Mesenchymal stem cell (in vitro differentiated cells and primary cell): ENCODE measurements around the gene FSTL4.

ENCODE experiments used
- DNase-seq: peaks from one replicate; pipeline ENCODE4 v3.0.0-alpha.2; 2013
- H2AFZ ChIP-seq: one replicate; pipeline ENCODE4 v1.6.1; 2013; ENCODE audit warnings: low read depth, mild to moderate bottlenecking, control low read depth, inconsistent platforms, low read length, moderate library complexity
- H2AK5ac ChIP-seq: 2 replicates; pipeline ENCODE4 v1.6.1; 2013; ENCODE audit warnings: low read length, moderate library complexity, mild to moderate bottlenecking, inconsistent platforms; ENCODE audit not compliant: severe bottlenecking
- H2BK120ac ChIP-seq: one replicate; pipeline ENCODE4 v1.6.1; 2013; ENCODE audit warnings: low read depth, mild to moderate bottlenecking, inconsistent platforms, low read length, moderate library complexity
- H2BK12ac ChIP-seq, 2 experiments: one replicate each; pipeline ENCODE4 v1.6.1; 2013; ENCODE audit warnings: inconsistent platforms in 2 of 2, low read length in 2 of 2, mild to moderate bottlenecking in 2 of 2, moderate library complexity in 2 of 2, control low read depth in 1 of 2
- H2BK15ac ChIP-seq: one replicate; pipeline ENCODE4 v1.6.1; 2013; ENCODE audit warnings: mild to moderate bottlenecking, low read depth, inconsistent platforms; ENCODE audit not compliant: poor library complexity, severe bottlenecking
- H2BK5ac ChIP-seq: 2 replicates; pipeline ENCODE4 v1.6.1; 2013; ENCODE audit warnings: low read depth, mild to moderate bottlenecking, low read length, control low read depth, inconsistent platforms; ENCODE audit not compliant: poor library complexity, severe bottlenecking
- H3K14ac ChIP-seq, 2 experiments: one replicate each; pipeline ENCODE4 v1.6.1; 2013; ENCODE audit warnings: inconsistent platforms in 2 of 2, low read length in 2 of 2, control low read depth in 1 of 2, mild to moderate bottlenecking in 1 of 2, moderate library complexity in 1 of 2
- H3K18ac ChIP-seq, 2 experiments: one replicate each; pipeline ENCODE4 v1.6.1; 2013; ENCODE audit warnings: inconsistent platforms in 2 of 2, low read length in 2 of 2, control low read depth in 1 of 2, low read depth in 1 of 2, mild to moderate bottlenecking in 1 of 2
- H3K23ac ChIP-seq, 2 experiments: one replicate each; pipeline ENCODE4 v1.6.1; 2013; ENCODE audit warnings: inconsistent platforms in 2 of 2, low read length in 2 of 2, mild to moderate bottlenecking in 2 of 2, moderate library complexity in 2 of 2, control low read depth in 1 of 2
- H3K27ac ChIP-seq: 2 replicates; pipeline ENCODE4 v1.5.1; 2013; ENCODE audit warnings: mild to moderate bottlenecking, moderate library complexity, low read length, control low read depth, inconsistent platforms; ENCODE audit not compliant: poor library complexity, severe bottlenecking
- H3K27me3 ChIP-seq, 2 experiments: 2 replicates each; pipeline versions ENCODE4 v1.6.1 to v1.7.0; 2013; ENCODE audit warnings: low read length in 2 of 2, mild to moderate bottlenecking in 2 of 2, moderate library complexity in 2 of 2, control low read depth in 1 of 2, inconsistent platforms in 1 of 2; ENCODE audit not compliant: control insufficient read depth in 1 of 2, insufficient read depth in 1 of 2
- H3K36me3 ChIP-seq, 2 experiments: 2 replicates each; pipeline versions ENCODE4 v1.6.1 to v1.7.0; 2013; ENCODE audit warnings: low read length in 2 of 2, control low read depth in 1 of 2, inconsistent platforms in 1 of 2, low read depth in 1 of 2, mild to moderate bottlenecking in 1 of 2; ENCODE audit not compliant: insufficient read depth in 2 of 2, control insufficient read depth in 1 of 2
- H3K4ac ChIP-seq, 2 experiments: one replicate each; pipeline ENCODE4 v1.6.1; 2013; ENCODE audit warnings: inconsistent platforms in 2 of 2, low read length in 2 of 2, mild to moderate bottlenecking in 2 of 2, moderate library complexity in 2 of 2, control low read depth in 1 of 2, low read depth in 1 of 2
- H3K4me1 ChIP-seq: 2 replicates; pipeline ENCODE4 v1.6.1; 2013; ENCODE audit warnings: low read depth, low read length, control low read depth; ENCODE audit not compliant: control insufficient read depth, insufficient read depth
- H3K4me2 ChIP-seq: 2 replicates; pipeline ENCODE4 v1.6.1; 2013; ENCODE audit warnings: low read length, mild to moderate bottlenecking, inconsistent platforms; ENCODE audit not compliant: poor library complexity, severe bottlenecking
- H3K4me3 ChIP-seq, 2 experiments: 2 replicates each; pipeline versions ENCODE4 v1.5.1 to v1.7.0; 2013; ENCODE audit warnings: low read length in 2 of 2, mild to moderate bottlenecking in 2 of 2, control low read depth in 1 of 2, low read depth in 1 of 2; ENCODE audit not compliant: insufficient read depth in 1 of 2
- H3K79me1 ChIP-seq: replicated peaks from 2 replicates; pipeline ENCODE4 v1.6.1; 2013; ENCODE audit warnings: mild to moderate bottlenecking, control low read depth, low read length, inconsistent platforms; ENCODE audit not compliant: poor library complexity, severe bottlenecking
- H3K9ac ChIP-seq: 2 replicates; pipeline ENCODE4 v1.7.0; 2013; ENCODE audit warnings: mild to moderate bottlenecking, low read length, moderate library complexity
- H3K9me3 ChIP-seq: 2 replicates; pipeline ENCODE4 v1.7.0; 2013; ENCODE audit warnings: mild to moderate bottlenecking, low read length; ENCODE audit not compliant: control insufficient read depth
- H4K8ac ChIP-seq: one replicate; pipeline ENCODE4 v1.6.1; 2013; ENCODE audit warnings: inconsistent platforms, mild to moderate bottlenecking, low read length, moderate library complexity
- H4K91ac ChIP-seq: one replicate; pipeline ENCODE4 v1.6.1; 2013; ENCODE audit warnings: mild to moderate bottlenecking, low read length, inconsistent platforms
- WGBS: methylation state at CpG from one replicate; pipeline ENCODE4 v1.1.7; 2013; ENCODE audit warnings: mixed read lengths; 5-methylcytosine and 5-hydroxymethylcytosine counted together

The FSTL4 gene

DNA sequence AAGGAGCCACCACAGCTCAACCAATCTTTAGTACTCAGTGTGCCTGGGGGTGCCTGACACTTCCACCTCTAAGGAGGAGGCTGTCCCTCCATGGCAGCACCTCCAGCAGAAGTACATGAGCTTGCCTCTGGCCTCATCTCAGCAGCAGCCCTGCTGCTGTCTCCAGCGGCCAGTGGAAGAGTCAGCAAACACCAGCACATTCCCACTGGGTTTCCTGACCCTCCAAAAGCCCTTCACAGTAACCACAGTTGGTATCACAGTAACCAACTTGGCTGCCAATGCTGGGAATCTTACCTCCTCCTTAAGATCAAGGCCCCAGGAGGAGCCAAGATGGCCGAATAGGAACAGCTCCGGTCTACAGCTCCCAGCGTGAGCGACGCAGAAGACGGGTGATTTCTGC is 29.4 kb downstream of the FSTL4 start:
- no peak overlapping the region for H3K14ac ChIP-seq
- H3K79me1 ChIP-seq, result no peaks in the 10 kb centered on the region
- no peak overlapping the region for H4K91ac ChIP-seq
- H3K4me1 ChIP-seq, result peaks cover 2% of the 10 kb centered on the region
- no peak overlapping the region for H2AK5ac ChIP-seq
- H3K4me2 ChIP-seq, result no peak overlapping the region
- H3K27ac ChIP-seq, result no peak overlapping the region
- H2BK120ac ChIP-seq, result no peak overlapping the region
- H2AFZ ChIP-seq, result no peak overlapping the region
- H2BK12ac ChIP-seq, result no peak overlapping the region
- no peak overlapping the region for H3K18ac ChIP-seq
- H3K9me3 ChIP-seq, result no peaks in the 10 kb centered on the region
- no peak overlapping the region for H4K8ac ChIP-seq
- H3K4me3 ChIP-seq, result no peak overlapping the region
- 42% methylated on average over 3 of the region's 7 CpGs for WGBS
- no peak overlapping the region for H2BK15ac ChIP-seq
- H3K23ac ChIP-seq, result no peak overlapping the region
- H2BK5ac ChIP-seq, result no peak overlapping the region
- no peaks in the 10 kb centered on the region for H3K36me3 ChIP-seq
- no peak overlapping the region for H3K4ac ChIP-seq
- peaks cover 6 to 47% of the 10 kb centered on the region in 2 experiments for H3K27me3 ChIP-seq
- DNase-seq, result no peak
- H3K9ac ChIP-seq, result no peak overlapping the region

DNA sequence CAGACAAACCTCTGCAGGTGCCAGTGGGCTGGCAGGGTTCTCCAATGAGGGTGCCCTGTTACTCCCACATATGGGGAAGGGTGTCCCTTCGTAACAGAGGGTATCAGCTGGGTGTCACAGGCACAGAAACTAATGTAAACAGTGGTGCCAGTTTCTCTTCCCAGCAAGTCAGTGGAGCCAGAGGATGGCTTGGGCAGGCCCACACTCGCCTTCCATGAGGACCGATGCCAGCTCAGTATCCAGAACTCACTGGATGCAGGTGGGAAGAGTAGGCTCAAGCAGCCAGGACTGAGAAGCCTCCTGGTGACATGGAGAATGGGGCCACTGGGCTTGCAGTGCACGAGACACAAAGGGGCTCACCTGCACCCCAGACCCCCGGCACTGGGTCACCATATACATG is 30.4 kb downstream of the FSTL4 start:
- Histone ChIP-seq H2BK15ac (no peak overlapping the region), H3K9ac (no peak overlapping the region), H3K4me3 (no peak overlapping the region), H3K27ac (no peak overlapping the region), H3K4ac (no peak overlapping the region), H3K9me3 (no peaks in the 10 kb centered on the region), H2BK5ac (no peak overlapping the region), H2AK5ac (no peak overlapping the region), H3K14ac (no peak overlapping the region), H4K8ac (no peak overlapping the region), H2BK12ac (no peak overlapping the region), H3K4me1 (peaks cover 2% of the 10 kb centered on the region), H3K23ac (no peak overlapping the region), H3K27me3 (peaks cover 6 to 57% of the 10 kb centered on the region in 2 experiments), H3K79me1 (no peaks in the 10 kb centered on the region), H3K4me2 (no peak overlapping the region), H3K18ac (no peak overlapping the region), H2BK120ac (no peak overlapping the region), H3K36me3 (no peaks in the 10 kb centered on the region), H4K91ac (no peak overlapping the region), H2AFZ (no peak overlapping the region)
- no peak for DNase-seq
- 62% methylated on average over 4 of the region's 5 CpGs for WGBS

DNA sequence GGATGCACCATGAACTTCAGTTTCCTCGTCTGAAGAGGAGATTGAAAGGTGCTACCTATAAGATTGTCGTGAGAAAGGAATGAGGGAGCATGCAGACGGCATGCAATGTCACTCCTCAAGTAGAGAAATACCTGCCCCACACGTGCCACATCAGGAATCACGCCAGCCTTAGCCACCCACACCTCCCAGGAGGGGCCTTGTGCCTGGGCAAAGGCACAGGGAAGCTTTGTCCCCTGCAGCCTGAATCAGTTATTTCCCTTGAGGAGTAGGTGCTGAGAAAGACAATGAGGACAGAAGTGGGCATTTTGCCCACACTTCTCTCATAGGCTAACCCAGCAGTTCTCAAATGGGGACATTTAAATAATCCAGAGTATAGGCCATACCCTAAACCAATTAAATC is 31.0 kb downstream of the FSTL4 start:
- Histone ChIP-seq H3K14ac (no peak overlapping the region), H3K18ac (no peak overlapping the region), H2BK12ac (no peak overlapping the region), H3K27me3 (peaks cover 6 to 62% of the 10 kb centered on the region in 2 experiments), H3K4ac (no peak overlapping the region), H3K23ac (no peak overlapping the region), H2BK5ac (no peak overlapping the region), H4K8ac (no peak overlapping the region), H2AK5ac (no peak overlapping the region), H3K4me1 (peaks cover 2% of the 10 kb centered on the region), H4K91ac (no peak overlapping the region), H3K79me1 (no peaks in the 10 kb centered on the region), H2BK120ac (no peak overlapping the region), H3K27ac (no peak overlapping the region), H3K9ac (no peak overlapping the region), H2BK15ac (no peak overlapping the region), H3K36me3 (no peaks in the 10 kb centered on the region), H3K9me3 (no peaks in the 10 kb centered on the region), H2AFZ (no peak overlapping the region), H3K4me2 (no peak overlapping the region), H3K4me3 (no peak overlapping the region)
- DNase-seq, result no peak
- WGBS, result 29% methylated on average over 2 of the region's 5 CpGs

DNA sequence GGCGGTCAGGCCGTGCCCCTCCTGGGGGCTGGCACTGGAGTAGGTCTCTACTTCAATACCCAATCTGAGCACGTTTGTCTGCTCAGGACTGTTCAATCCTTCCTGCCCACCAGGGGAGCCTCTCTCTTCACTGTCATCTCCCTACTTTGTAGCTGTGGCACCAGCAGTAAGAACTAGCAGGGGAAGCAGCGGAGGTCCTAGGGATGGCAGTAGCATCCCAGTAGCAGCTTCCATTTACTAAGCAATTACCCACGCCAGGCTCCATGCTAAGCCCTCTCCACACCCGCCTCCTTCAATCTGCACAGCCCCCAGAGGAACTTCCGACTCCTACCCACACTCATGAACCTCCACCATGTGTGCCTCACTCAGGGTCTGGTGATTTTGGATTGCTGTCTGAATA is 31.7 kb downstream of the FSTL4 start:
- Histone ChIP-seq H3K4ac (no peak overlapping the region), H3K9ac (no peak overlapping the region), H2BK12ac (no peak overlapping the region), H2AFZ (no peak overlapping the region), H3K27me3 (peaks cover 6 to 65% of the 10 kb centered on the region in 2 experiments), H2BK120ac (no peak overlapping the region), H3K9me3 (no peaks in the 10 kb centered on the region), H3K4me1 (peaks cover 2% of the 10 kb centered on the region), H2AK5ac (no peak overlapping the region), H3K18ac (no peak overlapping the region), H3K4me2 (no peak overlapping the region), H3K23ac (no peak overlapping the region), H2BK5ac (no peak overlapping the region), H3K4me3 (no peak overlapping the region), H4K8ac (peak overlapping the region; percentile 53), H3K27ac (no peak overlapping the region), H2BK15ac (no peak overlapping the region), H3K14ac (no peak overlapping the region), H3K79me1 (no peaks in the 10 kb centered on the region), H3K36me3 (no peaks in the 10 kb centered on the region), H4K91ac (no peak overlapping the region)
- WGBS, result 69% methylated on average over 6 of the region's 7 CpGs
- DNase-seq, result no peak
